NOMO-1 treated with DMSO at 0.1 percent for 48 hours (cell line): Measurements from ENCODE around the gene SYT8.

ENCODE experiments used
- DNase-seq: peaks from one replicate; lab custom pipeline; 2025; ENCODE audit not compliant: unreplicated experiment; lab: John Stamatoyannopoulos, UW

The SYT8 gene

DNA sequence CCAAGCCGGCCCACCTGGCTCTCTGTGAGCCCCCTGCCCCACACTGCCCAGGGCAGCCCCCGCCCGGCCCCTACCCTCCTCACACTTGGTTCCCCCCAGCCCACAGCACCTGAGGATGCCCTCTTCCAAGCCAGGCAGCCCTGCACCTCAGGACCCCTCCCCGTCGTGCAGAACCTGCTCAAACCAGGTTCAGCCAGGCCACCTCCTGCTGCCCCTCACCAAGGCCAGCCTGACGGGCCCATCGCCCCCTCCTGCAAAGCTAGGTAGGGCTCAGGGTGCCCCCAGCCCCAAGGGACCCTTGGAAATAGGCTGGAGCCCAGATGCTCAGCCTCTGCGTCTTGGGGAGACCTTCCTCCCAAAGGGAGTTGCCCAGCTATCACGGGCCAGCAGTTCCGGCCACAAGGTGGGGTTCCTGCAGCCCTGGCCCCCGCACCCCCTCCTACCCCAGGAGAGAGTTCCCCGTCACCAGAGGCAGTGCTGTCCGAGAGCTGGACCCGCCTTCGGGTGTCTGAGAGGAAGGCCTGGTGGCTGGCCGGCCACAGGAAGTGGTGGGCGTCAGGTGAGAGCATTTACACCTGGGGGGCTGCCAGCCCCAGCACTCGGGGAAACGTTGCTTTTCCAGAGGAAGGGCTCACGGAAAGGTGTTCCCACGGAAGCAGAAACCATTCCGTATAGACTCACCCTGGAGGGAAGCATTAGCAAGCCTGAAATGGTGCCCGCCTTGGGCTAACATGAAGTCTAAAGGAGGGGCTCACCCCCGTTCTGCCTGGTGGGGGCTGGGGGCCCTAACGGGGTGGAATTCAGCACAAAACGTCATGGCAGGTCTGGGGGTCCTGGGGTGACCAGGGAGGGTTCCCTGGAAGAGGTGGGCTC lies 3.2 kb upstream of the SYT8 start:
- no peak for DNase-seq

DNA sequence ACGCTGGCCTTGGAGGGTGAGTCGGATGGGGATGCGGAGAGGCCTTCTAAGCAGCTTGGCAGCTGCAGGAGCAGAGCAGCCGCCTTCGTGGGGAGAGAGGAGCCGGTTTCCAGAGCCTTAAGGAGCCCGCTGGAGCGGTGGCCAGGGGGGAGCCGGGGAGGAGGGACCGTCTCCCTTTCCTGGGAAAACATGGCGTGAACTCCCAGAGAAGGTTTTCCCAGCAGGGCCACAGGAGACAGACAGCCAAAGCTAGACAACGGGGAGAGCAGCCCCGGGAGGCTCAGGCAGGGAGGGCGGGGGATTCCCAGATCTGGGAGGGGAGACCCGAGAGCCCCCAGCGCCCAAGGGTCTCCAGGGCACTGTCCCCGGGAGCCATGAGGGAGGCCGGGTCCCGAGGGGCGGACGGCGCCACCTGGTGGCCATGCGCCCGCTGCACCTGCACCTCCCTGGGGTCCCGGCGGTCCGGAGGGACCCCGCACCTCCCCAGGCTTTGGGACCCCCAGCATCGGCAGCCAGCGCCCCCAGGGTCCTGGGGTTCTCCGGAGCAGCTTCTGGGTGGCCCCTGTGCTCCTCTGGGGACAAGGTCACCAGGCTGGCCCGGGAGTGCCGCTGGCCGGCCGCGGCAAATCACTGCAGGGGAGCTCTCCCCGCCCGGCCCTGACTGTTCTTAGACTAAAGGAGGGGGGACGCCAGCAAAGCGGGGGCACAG lies 2.4 kb upstream of the SYT8 start:
- DNase-seq, result no peak

DNA sequence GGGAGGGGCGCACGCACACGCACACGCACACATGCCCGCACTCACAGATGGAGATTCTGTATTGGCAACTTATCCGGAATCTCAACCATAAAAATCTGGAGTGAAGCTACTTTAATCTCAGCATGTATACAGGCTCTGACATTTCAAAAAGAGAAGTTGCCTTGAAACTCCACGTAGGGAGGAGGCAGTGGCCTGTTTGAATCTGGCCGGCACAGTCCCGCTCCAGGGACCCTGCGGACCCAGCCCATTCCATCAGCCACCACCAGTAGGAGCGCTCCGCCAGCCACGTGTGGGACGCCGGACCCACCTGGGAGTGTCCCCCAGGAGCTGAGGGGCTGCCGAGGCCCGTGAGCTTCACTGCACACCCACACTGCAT lies 1.9 kb upstream of the SYT8 start:
- no peak for DNase-seq

DNA sequence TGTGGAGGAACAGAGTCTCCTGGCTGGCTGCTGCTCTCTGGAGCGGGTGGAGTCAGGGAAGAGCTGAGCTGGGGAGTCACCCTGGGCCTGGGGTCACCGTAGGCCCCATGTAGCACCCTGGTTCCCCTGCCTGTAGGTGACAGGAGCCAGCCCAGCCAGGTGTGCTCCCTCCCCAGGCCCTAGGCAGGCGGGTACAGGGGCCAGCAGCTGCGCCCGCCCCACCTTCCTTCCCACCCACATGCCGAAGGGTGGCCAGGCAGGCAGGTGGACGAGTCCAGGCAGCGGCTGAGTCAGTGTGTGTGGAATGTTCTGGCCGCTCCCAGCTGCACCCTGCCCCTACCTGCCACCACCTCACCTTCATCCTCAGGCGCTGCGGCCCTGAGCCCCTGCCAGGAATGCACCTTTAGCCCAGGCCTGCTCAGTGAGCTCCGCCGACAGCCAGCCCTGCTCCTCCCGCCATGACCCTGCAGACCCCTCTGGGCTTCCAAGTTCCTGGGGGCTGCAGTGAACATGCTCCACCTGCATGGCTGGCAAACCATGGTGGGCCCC lies 654 bp upstream of the SYT8 start:
- no peak for DNase-seq

DNA sequence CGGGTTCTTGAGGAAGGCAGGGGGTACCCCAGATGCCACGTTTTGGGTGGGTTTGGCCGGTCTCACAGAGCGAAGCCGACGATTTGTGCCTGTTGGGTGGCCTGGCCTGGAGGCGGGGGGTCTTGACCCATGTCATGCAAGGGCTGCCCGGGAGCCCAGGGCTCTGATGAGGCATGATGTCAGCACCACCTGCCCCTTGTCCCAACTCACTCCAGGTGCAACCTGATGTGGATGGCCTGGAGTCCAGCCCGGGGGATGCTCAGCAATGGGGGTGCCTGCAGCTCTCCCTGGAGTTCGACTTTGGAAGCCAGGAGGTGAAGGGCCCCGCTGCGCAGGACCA lies 851 bp downstream of the SYT8 start:
- no peak for DNase-seq

DNA sequence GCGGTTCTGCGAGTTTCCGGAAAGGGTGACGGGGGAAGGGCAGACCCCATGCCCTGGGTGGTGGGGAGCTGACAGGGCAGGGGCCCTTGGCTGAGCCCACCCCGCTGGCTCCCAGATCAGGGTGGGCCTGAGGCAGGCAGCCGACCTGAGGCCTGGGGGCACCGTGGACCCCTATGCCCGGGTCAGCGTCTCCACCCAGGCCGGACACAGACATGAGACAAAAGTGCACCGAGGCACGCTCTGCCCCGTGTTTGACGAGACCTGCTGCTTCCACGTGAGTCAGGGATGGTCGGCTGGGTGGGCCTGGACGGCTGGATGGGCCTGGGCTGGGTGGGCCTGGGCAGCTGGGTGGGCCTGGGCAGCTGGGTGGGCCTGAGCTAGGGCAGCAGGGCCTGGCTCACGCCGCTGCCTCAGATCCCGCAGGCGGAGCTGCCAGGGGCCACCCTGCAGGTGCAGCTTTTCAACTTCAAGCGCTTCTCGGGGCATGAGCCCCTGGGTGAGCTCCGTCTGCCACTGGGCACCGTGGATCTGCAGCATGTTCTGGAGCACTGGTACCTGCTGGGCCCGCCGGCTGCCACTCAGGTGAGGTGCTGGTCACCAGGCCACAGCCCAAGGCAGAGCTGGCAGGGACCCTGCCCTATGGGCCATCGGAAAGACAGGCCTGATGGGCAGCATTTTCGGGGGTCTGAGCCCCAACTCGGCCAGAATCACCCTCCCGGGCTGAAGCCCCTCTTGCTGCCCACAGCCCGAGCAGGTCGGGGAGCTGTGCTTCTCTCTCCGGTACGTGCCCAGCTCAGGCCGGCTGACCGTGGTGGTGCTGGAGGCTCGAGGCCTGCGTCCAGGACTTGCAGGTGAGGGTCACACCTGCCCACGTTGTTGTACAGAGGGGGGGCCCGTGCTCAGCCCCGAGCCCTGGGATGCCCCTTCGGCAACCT lies 1.5 kb downstream of the SYT8 start:
- no peak for DNase-seq

DNA sequence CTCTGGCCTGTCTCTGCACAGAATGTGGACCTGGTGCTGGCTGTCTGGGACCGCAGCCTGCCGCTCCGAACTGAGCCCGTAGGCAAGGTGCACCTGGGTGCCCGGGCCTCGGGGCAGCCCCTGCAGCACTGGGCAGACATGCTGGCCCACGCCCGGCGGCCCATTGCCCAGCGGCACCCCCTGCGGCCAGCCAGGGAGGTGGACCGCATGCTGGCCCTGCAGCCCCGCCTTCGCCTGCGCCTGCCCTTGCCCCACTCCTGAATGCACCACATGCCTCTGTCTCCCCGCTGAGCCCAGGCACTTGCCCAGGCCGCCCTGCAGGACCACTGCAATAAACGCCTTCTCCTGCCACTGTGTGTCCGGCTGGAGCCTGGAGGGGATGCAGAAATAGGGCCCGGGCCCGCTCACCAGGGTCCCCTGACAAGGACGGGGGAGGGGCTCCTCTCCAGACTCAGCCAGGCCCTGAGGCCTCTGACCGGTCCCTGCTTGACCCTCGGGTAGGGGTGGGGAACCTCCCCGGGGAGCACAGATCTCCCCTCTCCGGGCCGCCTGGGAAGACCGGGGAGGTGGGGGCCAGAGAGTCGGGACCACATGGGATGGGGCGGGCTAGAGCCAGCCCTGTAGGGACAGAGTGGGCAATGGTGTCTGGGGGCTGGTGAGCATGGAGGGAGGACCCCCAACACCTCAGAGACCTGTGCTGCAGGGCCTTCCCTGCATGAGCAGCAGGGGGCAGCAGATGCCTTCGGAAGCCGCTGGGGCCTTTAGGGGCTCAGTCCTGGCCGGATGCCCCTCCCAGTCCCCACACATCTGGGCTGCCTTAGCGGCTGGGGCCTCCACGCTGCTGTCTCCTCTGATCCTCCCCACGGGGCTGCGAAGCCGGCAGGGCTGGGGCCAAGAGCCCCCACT lies 2.6 kb downstream of the SYT8 start:
- DNase-seq, result peak; percentile 61

DNA sequence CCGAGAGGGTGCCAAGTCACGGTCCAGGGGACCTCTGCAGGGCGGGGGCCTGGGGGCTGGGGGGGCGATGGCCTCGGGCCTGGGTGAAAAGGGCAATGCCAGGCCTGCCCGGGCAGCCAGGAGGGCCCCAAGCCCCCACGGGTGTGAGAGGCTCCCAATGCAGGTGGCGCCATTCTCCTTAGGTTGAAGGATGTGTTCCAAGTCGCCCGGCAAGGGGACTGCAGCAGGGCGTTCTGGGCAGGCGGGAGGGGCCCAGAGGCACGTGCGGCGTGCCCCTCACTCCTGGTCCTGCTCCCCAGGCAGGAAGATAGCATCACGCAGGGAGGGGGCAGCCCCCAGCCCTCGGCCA lies 3.3 kb downstream of the SYT8 start:
- no peak for DNase-seq

DNA sequence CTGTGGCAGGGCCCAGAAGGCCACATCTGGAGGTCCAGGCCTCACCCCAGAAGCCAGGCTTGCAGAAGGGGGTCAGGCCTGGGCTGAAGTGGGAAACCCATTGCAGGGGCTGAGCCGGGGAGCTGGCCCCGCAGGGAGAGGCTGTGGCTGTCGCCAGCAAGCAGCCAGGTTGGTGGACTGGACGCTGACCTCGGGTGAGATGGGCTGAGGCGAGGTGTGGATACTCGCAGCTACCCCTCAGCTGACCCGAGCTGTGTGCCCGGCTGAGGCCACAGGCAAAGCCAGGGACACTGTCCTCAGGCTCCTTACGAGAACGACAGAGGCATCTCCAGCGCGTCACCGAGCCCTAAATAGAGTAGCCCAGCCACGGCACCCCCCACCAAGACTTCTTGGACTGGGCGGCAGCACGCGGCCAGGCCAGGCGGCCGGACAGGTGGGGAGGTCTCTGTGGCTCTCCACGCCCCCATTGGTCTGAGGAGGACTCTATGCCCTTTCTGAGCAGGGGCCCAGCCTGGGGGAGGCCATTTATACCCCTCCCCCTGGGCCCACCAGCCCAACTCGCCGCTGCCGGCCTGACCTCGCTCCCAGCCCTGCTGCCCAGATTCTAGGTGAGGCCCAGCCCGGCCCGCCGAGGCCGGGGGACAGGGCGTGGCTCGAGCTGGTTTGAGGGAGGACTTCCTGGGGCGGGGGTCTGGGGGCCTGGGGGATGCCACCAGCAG lies 3.8 kb downstream of the SYT8 start, which contains the start of gene TNNI2:
TNNI2 (plus strand) TSS at position 556 of the 719 bp plus-strand sequence. CDS start 716 bp downstream, outside the sequence.
- DNase-seq, result no peak

DNA sequence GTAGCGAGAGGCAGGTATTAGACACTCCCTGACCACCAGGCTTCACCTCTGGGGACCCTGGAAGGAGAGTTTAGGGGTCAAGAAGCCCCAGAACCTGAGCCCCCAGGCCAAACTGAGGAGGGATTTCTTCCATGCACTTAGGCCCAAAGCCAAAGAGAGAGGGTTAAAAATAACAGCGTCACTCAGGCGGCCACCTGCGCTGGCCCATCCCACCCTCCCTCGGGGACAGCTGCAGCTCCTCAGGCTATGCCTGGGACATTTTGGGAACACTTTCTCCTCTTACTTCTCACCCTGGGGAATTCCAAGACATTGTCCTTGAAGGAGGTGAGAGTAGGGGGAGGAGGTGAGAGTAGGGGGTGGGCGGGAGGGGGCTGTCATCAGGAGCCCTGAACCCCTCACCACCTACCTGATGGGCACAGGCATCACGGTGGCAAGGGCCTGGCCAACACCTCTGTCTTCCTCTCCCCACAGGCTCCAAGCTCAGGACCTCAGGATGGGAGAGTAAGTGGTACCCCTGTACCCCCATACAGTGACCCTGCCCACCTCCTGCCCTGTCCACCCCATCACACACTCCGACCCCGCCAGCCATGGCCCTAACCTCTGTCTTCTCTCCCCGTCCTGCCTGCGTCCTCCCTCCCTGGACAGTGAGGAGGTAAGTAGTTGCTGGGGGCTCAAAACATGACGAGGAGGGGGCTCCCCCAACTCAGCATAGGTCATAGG lies 4.6 kb downstream of the SYT8 start:
- no peak for DNase-seq

DNA sequence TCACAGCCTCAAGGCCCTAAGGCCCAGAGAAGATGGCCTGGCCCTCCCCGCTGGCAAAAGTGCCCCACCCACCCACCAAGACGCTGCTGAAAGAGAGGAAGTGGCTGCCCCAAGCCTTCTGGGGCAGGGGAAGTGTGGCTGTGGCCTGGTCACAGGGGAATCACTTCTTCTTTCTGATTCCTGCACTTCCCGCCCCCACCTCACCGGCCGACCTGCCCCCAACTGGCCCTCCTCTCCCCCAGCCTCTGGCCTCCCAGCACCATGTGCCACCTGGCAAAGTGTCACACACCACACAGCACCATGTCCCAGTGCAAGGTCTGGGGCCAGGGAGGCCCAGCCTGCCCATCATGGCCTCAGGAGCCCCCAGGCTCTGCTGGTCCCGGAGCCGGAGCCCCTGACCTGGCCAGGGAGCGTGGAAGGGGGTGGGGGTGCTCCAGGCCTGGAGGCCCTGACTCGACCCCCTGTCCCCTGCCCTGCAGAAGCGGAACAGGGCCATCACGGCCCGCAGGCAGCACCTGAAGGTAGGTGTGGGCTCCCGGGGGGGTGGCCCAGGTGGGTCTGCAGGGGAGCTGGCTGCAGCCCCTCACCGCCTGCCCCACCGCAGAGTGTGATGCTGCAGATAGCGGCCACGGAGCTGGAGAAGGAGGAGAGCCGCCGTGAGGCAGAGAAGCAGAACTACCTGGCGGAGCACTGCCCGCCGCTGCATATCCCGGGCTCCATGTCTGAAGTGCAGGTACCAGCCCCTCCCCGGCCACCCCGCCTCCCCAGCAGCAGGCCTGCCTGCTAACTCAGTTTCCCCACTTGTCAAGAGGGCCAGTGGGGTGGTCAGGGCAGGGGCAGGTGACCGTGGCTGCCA lies 5.4 kb downstream of the SYT8 start:
- DNase-seq, result peak; percentile 88

DNA sequence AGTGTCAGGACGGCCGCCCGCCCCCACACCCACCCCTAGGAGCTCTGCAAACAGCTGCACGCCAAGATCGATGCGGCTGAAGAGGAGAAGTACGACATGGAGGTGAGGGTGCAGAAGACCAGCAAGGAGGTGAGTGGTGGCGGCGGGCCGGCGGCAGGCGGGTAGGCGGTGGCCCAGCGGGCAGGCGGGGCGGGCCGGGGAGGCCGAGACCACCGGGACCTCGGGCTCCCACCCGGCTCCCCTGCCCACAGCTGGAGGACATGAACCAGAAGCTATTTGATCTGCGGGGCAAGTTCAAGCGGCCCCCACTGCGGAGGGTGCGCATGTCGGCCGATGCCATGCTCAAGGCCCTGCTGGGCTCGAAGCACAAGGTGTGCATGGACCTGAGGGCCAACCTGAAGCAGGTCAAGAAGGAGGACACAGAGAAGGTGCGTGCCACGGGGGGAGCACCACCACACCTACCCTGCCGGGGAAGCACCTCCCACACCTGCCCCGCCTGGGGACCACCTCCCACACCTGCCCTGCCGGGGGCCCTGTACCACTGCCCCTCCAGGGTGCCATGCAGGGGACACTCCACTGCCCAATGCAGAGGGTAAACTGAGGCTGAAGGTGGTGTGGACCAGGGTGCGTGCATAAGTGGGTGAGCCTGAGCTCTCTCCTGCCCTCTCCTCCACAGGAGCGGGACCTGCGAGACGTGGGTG lies 6.1 kb downstream of the SYT8 start:
- no peak for DNase-seq

DNA sequence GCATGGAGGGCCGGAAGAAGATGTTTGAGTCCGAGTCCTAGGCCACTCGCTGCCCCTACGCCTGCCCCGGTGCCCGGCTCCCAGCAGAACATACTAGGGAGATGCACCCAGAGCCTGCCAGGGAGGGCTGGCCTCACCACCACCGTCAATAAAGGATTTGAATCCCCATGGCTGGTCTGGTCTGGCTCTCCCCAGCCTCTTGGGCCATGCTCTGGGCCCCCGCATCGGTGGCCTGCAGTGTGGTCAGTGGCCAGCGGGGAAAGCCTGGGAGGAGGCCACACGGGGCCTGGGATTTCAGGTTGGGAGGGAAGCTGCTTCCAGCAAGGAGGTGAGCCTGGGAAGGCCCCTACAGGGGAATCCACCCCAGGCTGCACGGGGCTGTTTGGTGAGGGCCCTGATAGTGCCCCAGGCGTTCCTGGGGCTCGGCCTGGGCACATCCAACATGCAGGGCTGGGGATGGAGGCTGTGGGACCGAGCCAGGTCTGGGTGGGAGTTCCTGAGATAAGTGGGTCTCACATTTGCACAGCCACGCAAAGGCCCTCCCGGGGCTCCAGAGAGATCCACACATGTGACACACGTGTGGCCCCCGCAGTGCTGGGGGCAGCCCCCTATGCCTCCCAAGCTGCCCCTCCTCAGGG lies 6.8 kb downstream of the SYT8 start:
- no peak for DNase-seq

DNA sequence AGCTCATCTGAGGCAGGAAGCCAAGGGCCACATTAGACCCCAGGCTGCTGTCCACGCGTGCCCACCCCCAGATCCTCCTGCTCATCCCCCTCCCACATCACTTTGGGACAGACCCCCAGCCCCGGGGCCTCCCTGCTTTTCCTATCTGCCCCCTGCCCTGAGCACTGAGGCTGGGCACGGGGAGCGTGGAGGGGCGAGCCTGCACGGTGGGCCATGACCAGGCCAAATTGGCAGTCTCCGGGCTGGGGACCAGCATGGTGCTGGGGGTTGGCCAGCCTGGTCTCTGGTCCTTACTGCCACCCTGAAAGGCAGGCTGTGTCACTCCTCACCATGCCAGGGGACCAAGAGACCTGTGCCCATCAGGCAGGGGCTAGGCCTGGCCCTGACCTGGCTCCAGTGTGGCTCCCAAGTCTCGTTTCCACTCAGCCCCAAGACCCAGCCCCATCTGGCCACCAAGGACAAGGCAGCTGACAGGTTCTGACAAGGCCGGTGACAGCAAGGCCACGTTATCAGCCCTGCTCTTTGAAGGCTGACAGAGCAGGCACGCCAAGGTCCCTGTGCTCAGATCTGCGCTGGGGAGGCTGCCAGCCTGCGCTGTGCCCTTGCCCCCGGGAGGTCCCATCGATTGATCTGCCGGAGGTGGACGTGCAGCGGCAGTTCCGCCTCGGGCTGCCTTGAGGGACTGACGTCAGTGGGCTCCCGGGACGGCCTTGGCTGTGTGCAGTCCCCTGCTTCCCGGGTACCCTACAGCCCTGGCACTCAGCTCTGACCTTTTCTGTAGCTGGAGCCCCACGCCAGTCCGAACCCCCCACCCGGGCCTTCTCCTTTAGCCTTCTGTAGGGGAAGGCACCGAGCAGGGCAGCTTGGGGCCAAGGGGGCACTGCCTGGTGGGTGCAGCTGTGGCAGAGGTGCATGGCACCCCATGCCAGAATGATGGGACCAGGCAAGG lies 7.6 kb downstream of the SYT8 start:
- no peak for DNase-seq

DNA sequence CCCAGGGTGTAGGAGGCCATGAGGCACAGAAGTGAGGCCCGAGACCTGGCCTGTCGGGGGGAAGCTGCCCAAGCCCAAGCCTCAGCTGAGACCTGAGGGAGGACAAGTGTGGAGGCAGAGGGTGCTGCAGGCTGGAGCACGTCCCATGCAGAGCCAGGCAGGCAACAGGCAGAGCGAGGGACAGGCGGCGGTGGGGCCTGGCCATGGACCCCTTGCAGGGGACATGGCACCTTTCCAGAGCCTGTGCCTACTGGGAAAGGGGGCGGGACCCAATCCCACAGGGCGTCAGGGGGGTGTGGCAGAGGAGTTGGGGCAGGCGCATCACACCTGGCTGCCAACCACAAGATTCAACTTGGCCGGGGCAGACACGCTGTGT lies 8.3 kb downstream of the SYT8 start:
- DNase-seq, result no peak

DNA sequence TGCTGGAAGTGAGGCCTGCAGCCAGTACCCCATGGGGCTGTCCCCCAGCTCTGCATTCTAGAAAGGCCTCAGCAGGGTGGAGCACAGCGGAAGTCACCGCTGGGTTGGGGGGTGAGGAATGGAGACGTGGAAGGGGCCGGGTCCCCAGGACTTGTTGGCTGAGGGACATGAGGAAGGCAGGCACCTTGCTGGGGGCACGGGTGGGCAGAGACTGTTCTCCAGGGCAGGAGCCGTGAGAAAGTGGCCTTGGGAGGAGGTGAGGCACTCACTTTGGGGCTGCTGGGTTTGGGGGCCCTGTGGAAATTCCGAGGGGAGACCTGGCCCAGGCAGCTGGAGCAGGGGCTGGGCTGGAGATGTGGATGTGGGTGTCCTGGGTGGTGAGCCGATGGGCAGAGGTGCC lies 9.0 kb downstream of the SYT8 start:
- DNase-seq, result no peak
